Upper lobe of left lung (tissue), 6 donors: ENCODE results near the gene BMP4. TPM values are rescaled to one million over a fixed set of nuclear protein-coding genes. Genes with fewer than 3 reads are reported as not detected.

ENCODE experiments used
- ATAC-seq, 2 donors: fragments of 200-7000 bp; cut with Tn5 transposase; one replicate each; pipeline ENCODE4 v1.9.1; 2022; ENCODE audit warnings: mild to moderate bottlenecking in 2 of 2, moderate library complexity in 2 of 2; ENCODE audit not compliant: low FRiP score in 2 of 2
- DNase-seq, 2 donors: peaks; one replicate each; pipeline ENCODE4 v3.0.0-alpha.2; 2019 to 2020
- H3K27ac ChIP-seq, 4 donors: fragments of 200-600 bp; sonication (generic); one replicate each; pipeline ENCODE4 v1.5.1; 2016 to 2019
- H3K27me3 ChIP-seq, 4 donors: fragments of 200-600 bp; sonication (generic); one replicate each; pipeline ENCODE4 v1.5.1; 2017 to 2019
- H3K36me3 ChIP-seq, 4 donors: fragments of 200-600 bp; sonication (generic); one replicate each; pipeline ENCODE4 v1.5.1; 2016 to 2019
- H3K4me1 ChIP-seq, 4 donors: fragments of 200-600 bp; sonication (generic); one replicate each; pipeline ENCODE4 v1.5.1; 2018 to 2019
- H3K4me3 ChIP-seq, 4 donors: fragments of 200-600 bp; sonication (generic); one replicate each; pipeline ENCODE4 v1.5.1; 2017 to 2019; ENCODE audit warnings: mild to moderate bottlenecking in 2 of 4, moderate library complexity in 1 of 4
- H3K9me3 ChIP-seq, 4 donors: fragments of 200-600 bp; sonication (generic); one replicate each; pipeline ENCODE4 v1.5.1; 2018 to 2019
- CTCF ChIP-seq, 6 experiments: fragments of 450-650 bp in 4 of 6; fragments of 200-600 bp in 2 of 6; sonication (generic) in 2 of 6; IDR thresholded peaks; one replicate each; pipeline ENCODE4 v1.5.1; 2016 to 2019; ENCODE audit warnings: antibody characterized with exemption in 6 of 6
- EP300 ChIP-seq, 4 donors: sonication (generic); formaldehyde crosslinking; IDR thresholded peaks; one replicate each; pipeline ENCODE4 v1.5.1; 2017; ENCODE audit warnings: antibody characterized with exemption in 4 of 4, control low read depth in 2 of 4
- POLR2A ChIP-seq, 4 donors: fragments of 450-650 bp; IDR thresholded peaks; one replicate each; pipeline ENCODE4 v1.5.1; 2016 to 2017; ENCODE audit warnings: antibody characterized with exemption in 4 of 4, mild to moderate bottlenecking in 2 of 4
- POLR2AphosphoS5 ChIP-seq, 2 donors: sonication (generic); formaldehyde crosslinking; IDR thresholded peaks; one replicate each; pipeline ENCODE4 v1.5.1; 2017; ENCODE audit warnings: antibody characterized with exemption in 2 of 2
- WGBS, 2 donors: methylation state at CpG; one replicate each; pipeline ENCODE4 v1.1.5; 2017 to 2018; 5-methylcytosine and 5-hydroxymethylcytosine counted together
- total RNA-seq, 6 donors: library from RNA; depleted of rRNA in 4 of 6; stranded (reverse); fragments of >200 nt in 4 of 6; gene quantifications; one replicate each; pipeline versions ENCODE4 v1.1.0 to v1.2.1, GENCODE V29; 2016 to 2021
- donor health status: DM: no; HTN: no; CAD: no; lungs with moderate emphysema.
- donor health status: DM: no; HTN: yes; CAD: no; lungs with severe emphysema.

The BMP4 gene
- total RNA-seq, 6 donors from 2014 or later: 5.3 to 19.9 (median 11.3) TPM

- DNase-seq (no peak), ATAC-seq (no peak)
- Histone ChIP-seq H3K27ac (no peak overlapping the region), H3K4me1 (no peaks in the 10 kb centered on the region), H3K4me3 (no peak overlapping the region), H3K9me3 (peaks cover 0 to 17% (median 14%) of the 10 kb centered on the region in 4 donors), H3K27me3 (no peaks in the 10 kb centered on the region), H3K36me3 (no peaks in the 10 kb centered on the region)
- no peak for TF ChIP-seq CTCF (IDR thresholded peaks at IDR 0.05)
- no peak for TF ChIP-seq EP300 (IDR thresholded peaks at IDR 0.05)
- no peak for TF ChIP-seq POLR2A (IDR thresholded peaks at IDR 0.05)
- no peak for TF ChIP-seq POLR2AphosphoS5 (IDR thresholded peaks at IDR 0.05)
These were observed 26.5 kb upstream of the BMP4 start for GRCh38 chr14:53983112-53983511.

GRCh38 chr14:53982546-53982945 lies 25.9 kb upstream of the BMP4 start:
- H3K27me3 ChIP-seq: no peaks in the 10 kb centered on the region
- 91 to 93% methylated on average over 2 of the region's 2 CpGs for WGBS, 2 donors
- no peak for TF ChIP-seq POLR2A (IDR thresholded peaks at IDR 0.05)
- no peak for TF ChIP-seq POLR2AphosphoS5 (IDR thresholded peaks at IDR 0.05)
- no peak for TF ChIP-seq EP300 (IDR thresholded peaks at IDR 0.05)
- no peak for TF ChIP-seq CTCF (IDR thresholded peaks at IDR 0.05)
- no peaks in the 10 kb centered on the region for H3K36me3 ChIP-seq
- ATAC-seq (no peak), DNase-seq (no peak)
- no peak overlapping the region for H3K27ac ChIP-seq
- peaks cover 0 to 17% (median 14%) of the 10 kb centered on the region in 4 donors for H3K9me3 ChIP-seq
- no peaks in the 10 kb centered on the region for H3K4me1 ChIP-seq
- no peak overlapping the region for H3K4me3 ChIP-seq

- WGBS, 2 donors: 81 to 84% methylated on average over 7 of the region's 7 CpGs
- TF ChIP-seq CTCF (IDR thresholded peaks at IDR 0.05): no peak
- no peak for TF ChIP-seq POLR2AphosphoS5 (IDR thresholded peaks at IDR 0.05)
- no peak for TF ChIP-seq POLR2A (IDR thresholded peaks at IDR 0.05)
- TF ChIP-seq EP300 (IDR thresholded peaks at IDR 0.05): no peak
- DNase-seq (no peak), ATAC-seq (peak in 1 of 2 donors; percentile 72)
- Histone ChIP-seq H3K27ac (no peak overlapping the region), H3K4me3 (no peak overlapping the region), H3K4me1 (no peaks in the 10 kb centered on the region), H3K9me3 (peaks cover 0 to 10% (median 6%) of the 10 kb centered on the region in 4 donors), H3K36me3 (no peaks in the 10 kb centered on the region), H3K27me3 (no peaks in the 10 kb centered on the region)
These were observed 23.4 kb upstream of the BMP4 start for GRCh38 chr14:53979747-53980642.

- TF ChIP-seq POLR2A (IDR thresholded peaks at IDR 0.05) (no peak), EP300 (IDR thresholded peaks at IDR 0.05) (no peak), CTCF (IDR thresholded peaks at IDR 0.05) (no peak), POLR2AphosphoS5 (IDR thresholded peaks at IDR 0.05) (no peak)
- Histone ChIP-seq H3K27ac (no peak overlapping the region), H3K36me3 (no peaks in the 10 kb centered on the region), H3K9me3 (peaks cover 0 to 2% (median under 1%) of the 10 kb centered on the region in 4 donors), H3K4me1 (no peaks in the 10 kb centered on the region), H3K27me3 (no peaks in the 10 kb centered on the region), H3K4me3 (no peak overlapping the region)
- no peak for DNase-seq
- ATAC-seq: peak in 1 of 2 donors; percentile 75
- WGBS, 2 donors: 79 to 80% methylated on average over 4 of the region's 4 CpGs
These were observed 22.6 kb upstream of the BMP4 start for GRCh38 chr14:53979113-53979681.
